ENCODE data around the gene SUPT6H.

The SUPT6H gene

GRCh38 chr17:28750178-28751047, 88.4 kb downstream of the SUPT6H start:
- DNase-seq (ENCODE audit: low read depth): peak; percentile 84

- no peak for DNase-seq (ENCODE audit: low read depth)
Observed at GRCh38 chr17:28751600-28752366, 89.8 kb downstream of the SUPT6H start.

Data from activated gamma-delta T cell treated with anti-CD3 and anti-CD28 coated beads, Interleukin-2, amount 50 U/mL, for 16 hours (primary cell).